Gastroesophageal sphincter (tissue), 3 donors: ENCODE results near the gene SUSD2.

ENCODE experiments used
- POLR2A ChIP-seq, 2 donors: fragments of 450-650 bp; IDR thresholded peaks; one replicate each; pipeline ENCODE4 v1.6.1; 2017; ENCODE audit warnings: antibody characterized with exemption in 2 of 2, mild to moderate bottlenecking in 2 of 2, moderate library complexity in 1 of 2
- POLR2AphosphoS5 ChIP-seq: sonication (generic); formaldehyde crosslinking; IDR thresholded peaks from one replicate; pipeline ENCODE4 v1.6.1; 2017; ENCODE audit warnings: antibody characterized with exemption
- TF ChIP-seq, protein P1 (sequence below), 4 experiments: fragments of 200-600 bp in 2 of 4; fragments of 450-650 bp in 2 of 4; sonication (generic) in 1 of 4; IDR thresholded peaks; one replicate each; pipeline ENCODE4 v1.5.1; 2017 to 2019; ENCODE audit warnings: antibody characterized with exemption in 4 of 4, mild to moderate bottlenecking in 2 of 4, moderate library complexity in 2 of 4

DNA sequence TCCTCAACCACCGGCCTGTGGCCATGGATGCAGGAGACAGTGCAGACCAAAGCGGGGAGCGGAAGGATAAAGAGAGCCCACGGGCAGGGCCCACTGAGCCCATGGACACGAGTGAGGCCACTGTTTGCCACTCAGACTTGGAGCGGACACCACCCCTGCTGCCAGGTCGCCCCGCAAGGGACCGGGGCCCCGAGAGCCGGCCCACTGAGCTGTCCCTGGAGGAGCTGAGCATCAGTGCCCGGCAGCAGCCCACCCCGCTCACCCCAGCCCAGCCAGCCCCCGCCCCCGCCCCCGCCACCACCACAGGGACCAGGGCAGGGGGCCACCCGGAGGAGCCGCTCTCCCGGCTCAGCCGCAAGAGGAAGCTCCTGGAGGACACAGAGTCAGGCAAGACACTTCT is 14.5 kb upstream of the SUSD2 start:
- TF ChIP-seq, protein P1, sequence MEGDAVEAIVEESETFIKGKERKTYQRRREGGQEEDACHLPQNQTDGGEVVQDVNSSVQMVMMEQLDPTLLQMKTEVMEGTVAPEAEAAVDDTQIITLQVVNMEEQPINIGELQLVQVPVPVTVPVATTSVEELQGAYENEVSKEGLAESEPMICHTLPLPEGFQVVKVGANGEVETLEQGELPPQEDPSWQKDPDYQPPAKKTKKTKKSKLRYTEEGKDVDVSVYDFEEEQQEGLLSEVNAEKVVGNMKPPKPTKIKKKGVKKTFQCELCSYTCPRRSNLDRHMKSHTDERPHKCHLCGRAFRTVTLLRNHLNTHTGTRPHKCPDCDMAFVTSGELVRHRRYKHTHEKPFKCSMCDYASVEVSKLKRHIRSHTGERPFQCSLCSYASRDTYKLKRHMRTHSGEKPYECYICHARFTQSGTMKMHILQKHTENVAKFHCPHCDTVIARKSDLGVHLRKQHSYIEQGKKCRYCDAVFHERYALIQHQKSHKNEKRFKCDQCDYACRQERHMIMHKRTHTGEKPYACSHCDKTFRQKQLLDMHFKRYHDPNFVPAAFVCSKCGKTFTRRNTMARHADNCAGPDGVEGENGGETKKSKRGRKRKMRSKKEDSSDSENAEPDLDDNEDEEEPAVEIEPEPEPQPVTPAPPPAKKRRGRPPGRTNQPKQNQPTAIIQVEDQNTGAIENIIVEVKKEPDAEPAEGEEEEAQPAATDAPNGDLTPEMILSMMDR (IDR thresholded peaks at IDR 0.05): no peak
- TF ChIP-seq POLR2A (IDR thresholded peaks at IDR 0.05): no peak
- TF ChIP-seq POLR2AphosphoS5: no peak
